BLaER1 treated with 17β-estradiol and CSF1 and Interleukin-3, amounts not matched to agents 10 nM and 100 nM (cell line): Measurements from ENCODE around the gene PLAU.

Experiments
- H3K27ac ChIP-seq, 11 experiments: shearing (Covaris generic); formaldehyde crosslinking; 2 replicates each; pipeline ENCODE4 v1.8.1; 2022
- H3K27me3 ChIP-seq, 11 experiments: shearing (Covaris generic); formaldehyde crosslinking; 2 replicates each; pipeline ENCODE4 v1.8.1; 2022
- H3K36me3 ChIP-seq, 11 experiments: shearing (Covaris generic); formaldehyde crosslinking; 2 replicates each; pipeline ENCODE4 v1.8.1; 2022
- H3K4me1 ChIP-seq, 10 experiments: shearing (Covaris generic); formaldehyde crosslinking; 2 replicates each; pipeline ENCODE4 v1.8.1; 2022
- H3K4me2 ChIP-seq, 11 experiments: shearing (Covaris generic); formaldehyde crosslinking; 2 replicates each; pipeline ENCODE4 v1.8.1; 2022
- H3K4me3 ChIP-seq, 10 experiments: shearing (Covaris generic); formaldehyde crosslinking; 2 replicates each; pipeline ENCODE4 v1.8.1; 2022
- H3K9ac ChIP-seq, 11 experiments: shearing (Covaris generic); formaldehyde crosslinking; 2 replicates each; pipeline ENCODE4 v1.8.1; 2022
- H3K9me3 ChIP-seq, 11 experiments: shearing (Covaris generic); formaldehyde crosslinking; replicated peaks in 1 of 11; 2 replicates each; pipeline ENCODE4 v1.8.1; 2022
- H4K20me1 ChIP-seq, 11 experiments: shearing (Covaris generic); formaldehyde crosslinking; 2 replicates each; pipeline ENCODE4 v1.8.1; 2022
- Cebpa-rat ChIP-seq, 11 experiments: shearing (Covaris generic); IDR thresholded peaks; 2 replicates each; pipeline ENCODE4 v1.8.1; 2022

The PLAU gene

GRCh38 chr10:73941300-73941699 lies 30.4 kb downstream of the PLAU start:
- Histone ChIP-seq H3K4me3 (no peak overlapping the region), H3K27ac (peak overlapping the region in 2 of 11 experiments; percentile 10 to 30; a peak in 2 of 22 replicates), H3K4me2 (peak overlapping the region; percentile 43 to 73 (median 56); a peak in 20 of 22 replicates), H3K27me3 (no peaks in the 10 kb centered on the region), H3K36me3 (no peaks in the 10 kb centered on the region), H4K20me1 (no peaks in the 10 kb centered on the region), H3K4me1 (peaks cover 6 to 27% (median 22%) of the 10 kb centered on the region in 10 experiments; a peak in 19 of 20 replicates), H3K9me3 (peaks cover 17 to 24% (median 19%) of the 10 kb centered on the region in 11 experiments), H3K9ac (peak overlapping the region in 8 of 11 experiments; percentile 5 to 63 (median 42); a peak in 9 of 22 replicates)
- TF ChIP-seq Cebpa-rat (IDR thresholded peaks at IDR 0.05): no peak

GRCh38 chr10:73944356-73945100 lies 33.6 kb downstream of the PLAU start:
- no peak for TF ChIP-seq Cebpa-rat (IDR thresholded peaks at IDR 0.05)
- H4K20me1 ChIP-seq: no peaks in the 10 kb centered on the region
- no peak overlapping the region for H3K9ac ChIP-seq
- no peaks in the 10 kb centered on the region for H3K36me3 ChIP-seq
- H3K4me1 ChIP-seq: peaks cover 6 to 15% (median 11%) of the 10 kb centered on the region in 10 experiments; a peak in 18 of 20 replicates
- no peak overlapping the region for H3K4me2 ChIP-seq
- peaks cover 17 to 28% (median 19%) of the 10 kb centered on the region in 11 experiments for H3K9me3 ChIP-seq
- H3K27me3 ChIP-seq: no peaks in the 10 kb centered on the region
- no peak overlapping the region for H3K27ac ChIP-seq
- no peak overlapping the region for H3K4me3 ChIP-seq

GRCh38 chr10:73946253-73947145 lies 35.6 kb downstream of the PLAU start:
- Histone ChIP-seq H3K4me3 (no peak overlapping the region), H3K27ac (no peak overlapping the region), H3K27me3 (no peaks in the 10 kb centered on the region), H4K20me1 (no peaks in the 10 kb centered on the region), H3K36me3 (no peaks in the 10 kb centered on the region), H3K4me2 (no peak overlapping the region), H3K4me1 (peaks cover 0 to 10% (median 0%) of the 10 kb centered on the region in 10 experiments; a peak in 6 of 20 replicates), H3K9me3 (peaks cover 17 to 28% (median 19%) of the 10 kb centered on the region in 11 experiments), H3K9ac (no peak overlapping the region)
- no peak for TF ChIP-seq Cebpa-rat (IDR thresholded peaks at IDR 0.05)

- no peaks in the 10 kb centered on the region for H4K20me1 ChIP-seq
- H3K9ac ChIP-seq: no peak overlapping the region
- no peaks in the 10 kb centered on the region for H3K36me3 ChIP-seq
- no peaks in the 10 kb centered on the region for H3K27me3 ChIP-seq
- no peak overlapping the region for H3K4me3 ChIP-seq
- peaks cover 15 to 23% (median 18%) of the 10 kb centered on the region in 11 experiments for H3K9me3 ChIP-seq
- H3K27ac ChIP-seq: no peak overlapping the region
- H3K4me1 ChIP-seq: peaks cover 9 to 22% (median 13%) of the 10 kb centered on the region in 10 experiments
- H3K4me2 ChIP-seq: no peak overlapping the region
- TF ChIP-seq Cebpa-rat (IDR thresholded peaks at IDR 0.05): no peak
Observed at GRCh38 chr10:73948947-73949633, 38.2 kb downstream of the PLAU start.

GRCh38 chr10:73950155-73950948 lies 39.4 kb downstream of the PLAU start:
- H3K9ac ChIP-seq: no peak overlapping the region
- TF ChIP-seq Cebpa-rat (IDR thresholded peaks at IDR 0.05): no peak
- H3K4me1 ChIP-seq: peaks cover 17 to 35% (median 26%) of the 10 kb centered on the region in 10 experiments
- H3K27me3 ChIP-seq: no peaks in the 10 kb centered on the region; a peak in 1 of 22 replicates
- H3K27ac ChIP-seq: no peak overlapping the region
- H4K20me1 ChIP-seq: no peaks in the 10 kb centered on the region
- H3K9me3 ChIP-seq: peaks cover 2 to 10% (median 5%) of the 10 kb centered on the region in 11 experiments; a peak in 20 of 22 replicates
- no peak overlapping the region for H3K4me3 ChIP-seq
- no peaks in the 10 kb centered on the region for H3K36me3 ChIP-seq
- no peak overlapping the region for H3K4me2 ChIP-seq

GRCh38 chr10:73953665-73954064 lies 42.7 kb downstream of the PLAU start:
- H3K27ac ChIP-seq: peak overlapping the region in 8 of 11 experiments; percentile 20 to 88 (median 40); a peak in 13 of 22 replicates
- no peaks in the 10 kb centered on the region for H3K36me3 ChIP-seq
- H3K27me3 ChIP-seq: no peaks in the 10 kb centered on the region; a peak in 1 of 22 replicates
- TF ChIP-seq Cebpa-rat (IDR thresholded peaks at IDR 0.05): peak in 2 of 11 experiments; percentile 15 to 26; a peak in 1 of 22 replicates
- H3K4me3 ChIP-seq: no peak overlapping the region
- H3K9me3 ChIP-seq: no peaks in the 10 kb centered on the region
- H4K20me1 ChIP-seq: peaks cover 0 to 6% (median 0%) of the 10 kb centered on the region in 11 experiments; a peak in 2 of 22 replicates
- H3K9ac ChIP-seq: no peak overlapping the region
- H3K4me1 ChIP-seq: peaks cover 48 to 66% (median 59%) of the 10 kb centered on the region in 10 experiments
- H3K4me2 ChIP-seq: peak overlapping the region; percentile 45 to 96 (median 78); a peak in 21 of 22 replicates

GRCh38 chr10:73954737-73955136 lies 43.8 kb downstream of the PLAU start:
- Histone ChIP-seq H3K36me3 (no peaks in the 10 kb centered on the region), H3K9me3 (no peaks in the 10 kb centered on the region), H3K27ac (peak overlapping the region in 6 of 11 experiments; percentile 78 to 88 (median 83); a peak in 10 of 22 replicates), H3K4me1 (peaks cover 59 to 77% (median 70%) of the 10 kb centered on the region in 10 experiments), H3K9ac (no peak overlapping the region), H4K20me1 (peaks cover 0 to 6% (median 0%) of the 10 kb centered on the region in 11 experiments; a peak in 2 of 22 replicates), H3K27me3 (no peaks in the 10 kb centered on the region; a peak in 1 of 22 replicates), H3K4me2 (peak overlapping the region; percentile 65 to 96 (median 85); a peak in 20 of 22 replicates), H3K4me3 (no peak overlapping the region)
- TF ChIP-seq Cebpa-rat (IDR thresholded peaks at IDR 0.05): no peak
